Naive B cell (primary cell): Measurements from ENCODE around the gene EXOC6B. TPM values are rescaled to one million over a fixed set of nuclear protein-coding genes. Genes with fewer than 3 reads are reported as not detected.
"Not testable (repeated sequence)": the region's sequence is repeated elsewhere in the genome, so short reads cannot be mapped to it uniquely, and the experiment has no call there.

Experiments
- ATAC-seq, 2 donors: fragments of 150-1000 bp; cut with Tn5 transposase; 2 replicates each; pipeline ENCODE4 v1.10.0; 2021; ENCODE audit warnings: low read depth in 2 of 2, mild to moderate bottlenecking in 2 of 2, moderate library complexity in 2 of 2
- DNase-seq: peaks from one replicate; pipeline ENCODE4 v3.0.0; 2022
- H3K27ac Mint-ChIP-seq, 6 donors: one replicate each; pipeline ENCODE4 v1.8.0; 2020 to 2022; ENCODE audit warnings: mild to moderate bottlenecking in 6 of 6, mixed read lengths in 6 of 6, moderate library complexity in 5 of 6, inconsistent platforms in 2 of 6
- H3K27me3 Mint-ChIP-seq, 3 donors: one replicate each; pipeline ENCODE4 v1.8.0; 2021 to 2022; ENCODE audit warnings: mixed read lengths in 3 of 3, mild to moderate bottlenecking in 1 of 3
- H3K36me3 Mint-ChIP-seq, 2 donors: one replicate each; pipeline ENCODE4 v1.8.0; 2020 to 2022; ENCODE audit warnings: mixed read lengths in 2 of 2, inconsistent platforms in 1 of 2, mild to moderate bottlenecking in 1 of 2
- H3K4me1 Mint-ChIP-seq, 3 donors: one replicate each; pipeline ENCODE4 v1.8.0; 2020 to 2022; ENCODE audit warnings: mixed read lengths in 3 of 3, inconsistent platforms in 1 of 3, mild to moderate bottlenecking in 1 of 3, moderate library complexity in 1 of 3
- H3K4me3 Mint-ChIP-seq, 8 donors: one replicate each; pipeline ENCODE4 v1.8.0; 2020 to 2022; ENCODE audit warnings: mild to moderate bottlenecking in 8 of 8, mixed read lengths in 8 of 8, moderate library complexity in 8 of 8, inconsistent platforms in 2 of 8
- H3K9me3 Mint-ChIP-seq, 7 donors: one replicate each; pipeline ENCODE4 v1.8.0; 2020 to 2022; ENCODE audit warnings: mixed read lengths in 7 of 7, mild to moderate bottlenecking in 5 of 7, inconsistent platforms in 2 of 7, moderate library complexity in 1 of 7
- polyA plus RNA-seq, 6 donors: library from polyadenylated mRNA; unstranded; fragments of 300-500 nt; fragmentation: Illumina TruSeq; gene quantifications; one replicate each; pipeline ENCODE4 v1.2.3, GENCODE V29; 2021; ENCODE audit warnings: low read depth in 6 of 6

The EXOC6B gene
- polyA plus RNA-seq, 6 donors from 2014 or later: 1.8 to 3.0 (median 2.6) TPM; not detected in 1

DNA sequence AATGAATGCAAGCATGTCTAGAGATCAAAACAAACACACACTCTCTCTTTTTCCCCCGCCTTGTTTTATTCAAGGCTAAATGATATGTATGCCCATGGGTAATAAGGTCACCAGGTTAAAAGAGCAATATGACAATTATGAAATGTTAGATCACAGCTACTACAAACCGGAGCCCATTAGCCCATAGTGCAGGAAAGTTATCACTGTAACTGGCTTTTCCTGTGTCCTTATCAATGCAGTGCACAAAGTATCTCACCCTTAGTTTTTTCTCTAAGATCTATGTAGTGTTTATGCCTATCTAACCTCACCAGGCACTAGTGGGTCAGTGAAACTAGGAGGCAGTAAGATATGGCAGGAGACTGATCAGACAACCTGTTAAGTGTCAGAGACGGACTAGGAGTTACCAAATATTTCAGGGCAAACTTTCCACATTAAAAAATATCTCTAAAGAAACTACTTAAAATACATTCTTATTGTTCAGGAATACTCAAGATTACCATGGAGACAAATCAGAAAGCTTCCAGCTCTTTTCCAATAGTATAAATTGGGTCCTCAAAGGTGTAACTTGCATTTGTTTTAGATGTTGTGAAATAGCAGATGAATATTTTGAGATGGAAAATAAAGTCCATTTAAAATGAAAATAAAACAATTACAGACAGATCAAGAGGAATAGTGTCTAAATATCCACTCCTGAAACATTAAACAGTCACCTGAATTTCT lies 282.2 kb downstream of the EXOC6B start:
- Mint-ChIP-seq H3K9me3 (peaks cover 0 to 3% (median 0%) of the 10 kb centered on the region in 7 donors), H3K27ac (no peak overlapping the region), H3K27me3 (no peaks in the 10 kb centered on the region), H3K4me1 (no peaks in the 10 kb centered on the region), H3K36me3 (no peaks in the 10 kb centered on the region), H3K4me3 (no peak overlapping the region)
- ATAC-seq (no peak), DNase-seq (no peak)

DNA sequence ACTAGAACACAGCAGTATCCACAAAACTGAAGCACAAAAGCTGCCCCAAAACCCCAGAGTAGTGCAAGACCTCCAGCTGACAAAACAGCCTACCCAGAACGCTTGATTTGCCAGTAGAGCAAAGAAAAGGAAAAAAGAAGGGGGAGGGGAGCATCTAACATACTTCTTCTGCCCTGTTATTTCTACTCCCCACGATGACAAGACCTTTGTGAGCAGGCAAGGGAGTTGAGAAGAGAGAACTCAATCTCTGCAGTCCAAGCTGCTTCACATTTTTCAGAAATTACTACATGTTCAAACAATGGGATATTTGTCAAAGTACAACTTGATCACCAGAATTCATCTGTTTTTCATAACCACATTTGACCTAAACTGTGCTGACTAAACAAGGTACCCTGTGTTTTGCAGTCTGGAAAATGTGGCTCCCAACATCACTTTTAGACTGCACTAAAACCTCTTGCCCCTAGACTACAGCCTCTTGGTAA lies 286.7 kb downstream of the EXOC6B start:
- DNase-seq: no peak
- H3K4me1 Mint-ChIP-seq: no peaks in the 10 kb centered on the region

DNA sequence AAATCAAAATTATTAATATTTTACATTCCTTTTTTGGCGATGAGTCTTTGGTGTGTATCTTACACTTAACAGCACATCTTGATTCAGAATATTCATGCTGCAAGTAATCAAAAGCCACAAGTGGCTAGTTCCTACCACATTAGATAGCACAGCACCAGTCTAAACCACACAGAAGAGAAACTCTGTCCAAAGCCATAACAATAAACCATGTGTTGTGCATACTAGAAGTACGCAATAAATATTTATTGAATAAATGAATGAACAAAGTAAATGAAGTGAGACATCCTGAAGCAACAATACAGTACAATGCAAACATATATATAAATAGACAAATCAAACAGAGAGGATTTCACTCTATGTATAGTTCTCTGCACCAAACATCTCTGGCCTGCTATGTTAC lies 287.3 kb downstream of the EXOC6B start:
- Mint-ChIP-seq H3K27me3 (no peaks in the 10 kb centered on the region), H3K4me3 (no peak overlapping the region), H3K9me3 (peaks cover 0 to 3% (median 0%) of the 10 kb centered on the region in 7 donors), H3K4me1 (no peaks in the 10 kb centered on the region), H3K27ac (no peak overlapping the region), H3K36me3 (peaks cover 0 to 4% of the 10 kb centered on the region in 2 donors)
- no peak for DNase-seq
- no peak for ATAC-seq

More for the DNA sequence above, 286.7 kb downstream of the EXOC6B start:
- peaks cover 0 to 3% (median 0%) of the 10 kb centered on the region in 7 donors for H3K9me3 Mint-ChIP-seq
- no peak for ATAC-seq
- H3K36me3 Mint-ChIP-seq: peaks cover 0 to 4% of the 10 kb centered on the region in 2 donors
- H3K4me3 Mint-ChIP-seq: no peak overlapping the region
- no peaks in the 10 kb centered on the region for H3K27me3 Mint-ChIP-seq
- no peak overlapping the region for H3K27ac Mint-ChIP-seq

DNA sequence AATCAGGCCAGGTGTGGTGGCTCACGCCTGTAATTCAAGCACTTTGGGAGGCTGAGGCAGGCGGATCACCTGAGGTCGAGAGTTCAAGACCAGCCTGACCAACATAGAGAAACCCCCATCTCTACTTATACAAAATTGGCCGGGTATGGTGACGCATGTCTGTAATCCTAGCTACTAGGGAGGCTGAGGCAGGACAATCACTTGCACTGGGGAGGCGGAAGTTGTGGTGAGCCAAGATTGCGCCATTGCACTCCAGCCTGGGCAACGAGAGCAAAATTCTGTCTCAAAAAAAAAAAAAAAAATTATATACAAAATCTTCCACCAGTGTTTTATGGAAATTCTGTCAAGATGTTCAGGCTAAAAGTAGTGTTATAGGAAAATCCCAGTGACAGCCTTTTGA lies 290.2 kb downstream of the EXOC6B start:
- not testable (repeated sequence) for H3K4me3 Mint-ChIP-seq, H3K4me1 Mint-ChIP-seq, DNase-seq, H3K9me3 Mint-ChIP-seq, H3K27me3 Mint-ChIP-seq, ATAC-seq, H3K36me3 Mint-ChIP-seq, H3K27ac Mint-ChIP-seq

DNA sequence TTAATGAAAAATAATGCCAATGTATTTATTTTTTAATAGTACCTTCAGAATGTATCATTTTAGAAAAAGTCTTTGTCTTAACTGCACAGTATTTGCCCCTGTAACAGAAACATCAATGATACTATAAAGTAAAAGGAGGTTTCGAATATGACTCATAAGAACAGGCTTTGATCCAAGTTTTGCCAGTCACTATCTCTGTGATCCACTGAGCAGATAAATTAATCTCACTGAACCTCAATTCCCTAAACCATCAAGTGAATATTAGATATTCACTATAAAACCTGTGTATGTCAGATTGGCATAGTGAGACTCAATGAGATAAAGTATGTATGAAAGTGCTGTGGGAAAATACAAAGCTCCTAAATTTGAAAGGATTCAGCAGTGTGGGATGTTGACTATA lies 292.1 kb downstream of the EXOC6B start:
- Mint-ChIP-seq H3K27ac (no peak overlapping the region), H3K4me1 (no peaks in the 10 kb centered on the region), H3K36me3 (peaks cover 0 to 4% of the 10 kb centered on the region in 2 donors), H3K4me3 (no peak overlapping the region), H3K27me3 (no peaks in the 10 kb centered on the region), H3K9me3 (no peaks in the 10 kb centered on the region)
- ATAC-seq (no peak), DNase-seq (no peak)

DNA sequence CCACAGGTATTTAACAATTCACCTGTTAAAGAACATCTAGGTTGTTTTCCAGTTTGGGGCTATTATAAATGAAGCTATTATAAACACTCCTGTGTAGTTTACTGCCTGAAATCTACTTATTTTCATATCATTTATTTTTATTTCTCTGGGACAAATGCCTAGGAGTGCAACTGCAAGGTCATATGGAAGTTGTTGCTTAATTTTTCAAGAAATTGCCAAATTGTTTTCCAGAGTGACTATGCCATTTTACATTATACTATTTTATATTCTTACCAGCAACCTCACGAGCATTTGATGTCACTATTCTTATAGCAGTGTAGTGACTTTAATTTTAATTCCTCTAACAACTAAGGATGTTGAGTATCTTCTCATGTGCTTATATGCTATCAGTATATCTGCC lies 298.4 kb downstream of the EXOC6B start:
- no peak for DNase-seq
- no peaks in the 10 kb centered on the region for H3K27me3 Mint-ChIP-seq
- H3K4me3 Mint-ChIP-seq: no peak overlapping the region
- H3K9me3 Mint-ChIP-seq: no peaks in the 10 kb centered on the region
- ATAC-seq: no peak
- no peak overlapping the region for H3K27ac Mint-ChIP-seq
- no peaks in the 10 kb centered on the region for H3K36me3 Mint-ChIP-seq
- no peaks in the 10 kb centered on the region for H3K4me1 Mint-ChIP-seq

DNA sequence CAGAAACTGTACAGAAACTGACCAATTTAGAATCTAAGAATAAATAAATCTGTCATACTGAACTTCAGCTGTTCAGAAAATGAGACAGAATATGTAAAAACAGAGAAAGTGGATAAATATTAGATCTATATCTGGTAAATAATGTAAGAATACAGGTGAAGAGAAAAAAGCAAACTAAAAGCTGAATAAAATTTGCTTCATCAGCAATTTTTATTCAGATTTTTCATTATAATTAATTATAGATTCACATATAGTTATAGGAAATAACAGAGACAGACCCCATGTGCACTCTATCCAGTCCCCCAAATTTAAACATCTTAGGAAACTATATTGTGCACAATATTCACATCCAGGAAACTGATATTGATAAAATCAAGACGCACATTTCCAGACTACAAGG lies 299.2 kb downstream of the EXOC6B start:
- H3K9me3 Mint-ChIP-seq: no peaks in the 10 kb centered on the region
- no peaks in the 10 kb centered on the region for H3K4me1 Mint-ChIP-seq
- no peaks in the 10 kb centered on the region for H3K36me3 Mint-ChIP-seq
- peak overlapping the region in 1 of 6 donors; percentile 18 for H3K27ac Mint-ChIP-seq
- DNase-seq (no peak), ATAC-seq (no peak)
- H3K4me3 Mint-ChIP-seq: no peak overlapping the region
- H3K27me3 Mint-ChIP-seq: no peaks in the 10 kb centered on the region

DNA sequence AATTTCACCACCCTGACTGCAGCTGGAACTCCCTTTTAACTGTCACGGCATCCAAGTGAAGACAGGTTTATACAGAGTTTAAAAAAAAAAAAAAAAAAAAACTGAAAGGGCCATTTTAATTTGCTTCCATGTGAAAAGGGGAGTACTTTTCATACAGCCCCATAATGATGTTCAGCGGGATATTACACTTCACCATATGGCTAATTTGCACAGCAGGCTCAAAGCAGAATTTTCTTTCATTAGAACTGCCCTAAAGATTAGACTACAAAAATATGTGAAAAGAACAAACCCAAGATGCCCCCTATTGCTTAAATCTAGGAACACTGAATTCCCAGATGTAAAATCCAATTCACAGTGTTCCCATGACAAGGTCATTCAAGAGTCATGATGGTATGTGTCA lies 301.8 kb downstream of the EXOC6B start:
- H3K27ac Mint-ChIP-seq: peak overlapping the region in 1 of 6 donors; percentile 34
- H3K27me3 Mint-ChIP-seq: no peaks in the 10 kb centered on the region
- H3K36me3 Mint-ChIP-seq: no peaks in the 10 kb centered on the region
- H3K4me3 Mint-ChIP-seq: no peak overlapping the region
- ATAC-seq (no peak), DNase-seq (no peak)
- H3K4me1 Mint-ChIP-seq: no peaks in the 10 kb centered on the region
- no peaks in the 10 kb centered on the region for H3K9me3 Mint-ChIP-seq

DNA sequence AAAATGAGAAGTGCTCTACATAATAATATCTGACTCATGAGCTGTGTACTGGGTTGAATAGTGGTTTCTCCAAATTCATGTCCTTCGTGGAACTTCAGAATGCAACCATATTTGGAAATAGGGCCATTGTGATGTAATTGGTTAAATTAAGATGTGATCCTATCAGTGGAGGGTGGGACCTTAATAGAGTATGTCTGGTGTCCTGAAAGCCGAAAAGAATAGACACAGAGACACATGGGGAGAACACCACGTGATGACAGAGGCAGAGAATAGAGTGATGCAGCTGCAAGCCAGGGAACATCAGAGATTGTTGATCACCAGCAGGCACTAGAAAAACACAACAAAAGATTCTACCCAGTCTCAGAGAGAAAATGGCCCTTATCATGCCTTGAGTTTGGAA lies 310.1 kb downstream of the EXOC6B start:
- H3K4me1 Mint-ChIP-seq: peaks cover 0 to 7% (median 0%) of the 10 kb centered on the region in 3 donors
- no peaks in the 10 kb centered on the region for H3K9me3 Mint-ChIP-seq
- no peak overlapping the region for H3K4me3 Mint-ChIP-seq
- ATAC-seq (no peak), DNase-seq (no peak)
- no peak overlapping the region for H3K27ac Mint-ChIP-seq
- peaks cover 0 to 10% of the 10 kb centered on the region in 2 donors for H3K36me3 Mint-ChIP-seq
- H3K27me3 Mint-ChIP-seq: no peaks in the 10 kb centered on the region

DNA sequence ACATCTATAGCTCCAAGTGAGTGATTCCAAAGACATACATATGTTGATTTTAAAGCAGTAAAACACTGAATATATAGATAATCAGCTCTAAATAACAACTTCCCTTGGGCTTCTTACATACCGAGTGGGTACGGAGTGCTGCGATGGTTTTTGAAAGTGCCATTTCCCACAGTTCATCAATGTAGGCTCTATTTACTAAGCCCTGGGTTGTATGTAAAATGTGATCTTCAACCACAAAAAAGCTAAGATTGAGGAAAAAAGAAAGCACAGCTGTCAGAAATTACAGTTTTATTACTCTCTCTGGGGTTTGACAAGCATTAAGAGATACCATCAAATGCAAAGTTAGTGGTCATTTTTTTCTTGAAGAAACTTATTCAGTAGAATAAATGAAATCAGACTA lies 312.8 kb downstream of the EXOC6B start:
- Mint-ChIP-seq H3K4me3 (no peak overlapping the region), H3K4me1 (peaks cover 0 to 7% (median 0%) of the 10 kb centered on the region in 3 donors), H3K27ac (no peak overlapping the region), H3K9me3 (no peaks in the 10 kb centered on the region), H3K27me3 (no peaks in the 10 kb centered on the region), H3K36me3 (peaks cover 0 to 13% of the 10 kb centered on the region in 2 donors)
- no peak for DNase-seq
- ATAC-seq: no peak

DNA sequence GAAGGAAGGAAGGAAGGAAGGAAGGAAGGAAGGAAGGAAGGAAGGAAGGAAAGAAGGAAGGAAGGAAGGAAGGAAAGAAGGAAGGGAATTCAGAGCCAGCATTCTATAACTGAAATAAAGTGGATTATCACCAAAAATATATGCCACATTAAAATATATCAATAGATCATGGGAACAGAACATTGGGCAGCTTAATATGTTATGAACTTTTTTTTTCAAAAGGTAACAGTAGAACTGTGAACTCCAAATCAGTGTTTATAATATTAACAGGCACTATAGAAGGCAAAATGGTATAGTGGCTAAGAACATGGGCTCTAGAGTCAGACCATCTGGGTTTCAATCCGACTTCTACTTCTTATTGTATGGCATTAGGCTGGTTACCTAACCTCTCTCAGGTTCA lies 313.5 kb downstream of the EXOC6B start:
- H3K27me3 Mint-ChIP-seq: no peaks in the 10 kb centered on the region
- H3K4me1 Mint-ChIP-seq: peaks cover 0 to 7% (median 0%) of the 10 kb centered on the region in 3 donors
- DNase-seq (no peak), ATAC-seq (no peak)
- peaks cover 0 to 13% of the 10 kb centered on the region in 2 donors for H3K36me3 Mint-ChIP-seq
- no peaks in the 10 kb centered on the region for H3K9me3 Mint-ChIP-seq
- no peak overlapping the region for H3K4me3 Mint-ChIP-seq
- H3K27ac Mint-ChIP-seq: no peak overlapping the region

DNA sequence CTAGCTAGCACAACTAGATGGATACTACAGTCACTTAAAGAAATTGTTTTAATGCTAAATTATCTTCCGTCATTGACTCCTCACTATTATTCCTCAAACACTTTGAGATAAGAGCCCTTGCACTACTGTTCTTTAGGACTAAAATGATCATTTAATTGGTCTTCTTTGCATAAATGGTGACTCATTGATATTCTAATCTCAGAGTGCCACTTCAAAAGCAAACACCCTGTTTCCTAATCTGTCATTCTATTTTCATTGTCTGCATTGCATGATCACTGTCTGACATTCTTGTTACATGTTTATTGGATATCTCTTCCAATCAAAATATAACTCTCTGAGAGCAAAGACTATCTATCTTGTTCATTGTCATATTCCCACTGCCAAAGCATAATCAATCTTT lies 313.9 kb downstream of the EXOC6B start:
- no peaks in the 10 kb centered on the region for H3K27me3 Mint-ChIP-seq
- peaks cover 0 to 13% of the 10 kb centered on the region in 2 donors for H3K36me3 Mint-ChIP-seq
- H3K9me3 Mint-ChIP-seq: no peaks in the 10 kb centered on the region
- DNase-seq (no peak), ATAC-seq (no peak)
- no peak overlapping the region for H3K27ac Mint-ChIP-seq
- H3K4me3 Mint-ChIP-seq: no peak overlapping the region
- peaks cover 0 to 4% (median 0%) of the 10 kb centered on the region in 3 donors for H3K4me1 Mint-ChIP-seq

DNA sequence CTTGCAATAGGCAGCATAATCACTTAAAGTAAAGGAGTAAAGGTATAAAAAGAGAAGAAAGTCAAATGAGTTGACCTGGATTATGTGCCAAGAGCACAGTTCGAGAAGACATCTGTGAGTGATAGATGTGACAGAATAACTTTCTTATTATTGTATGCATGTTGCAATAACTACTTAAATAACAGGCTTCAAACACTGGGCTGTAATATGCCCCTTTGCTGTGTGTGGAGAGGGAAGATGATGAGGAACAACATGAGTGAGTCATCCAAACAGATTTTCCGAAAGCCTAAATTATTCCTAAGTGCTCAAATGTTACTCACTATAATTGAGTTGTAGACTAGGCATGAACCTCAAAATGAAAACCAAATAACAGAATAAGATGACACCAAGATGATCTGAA lies 328.1 kb downstream of the EXOC6B start:
- Mint-ChIP-seq H3K36me3 (peaks cover 5 to 14% of the 10 kb centered on the region in 2 donors), H3K27ac (no peak overlapping the region), H3K4me1 (no peaks in the 10 kb centered on the region), H3K4me3 (no peak overlapping the region), H3K9me3 (peaks cover 0 to 5% (median 0%) of the 10 kb centered on the region in 7 donors), H3K27me3 (no peaks in the 10 kb centered on the region)
- DNase-seq (no peak), ATAC-seq (no peak)

DNA sequence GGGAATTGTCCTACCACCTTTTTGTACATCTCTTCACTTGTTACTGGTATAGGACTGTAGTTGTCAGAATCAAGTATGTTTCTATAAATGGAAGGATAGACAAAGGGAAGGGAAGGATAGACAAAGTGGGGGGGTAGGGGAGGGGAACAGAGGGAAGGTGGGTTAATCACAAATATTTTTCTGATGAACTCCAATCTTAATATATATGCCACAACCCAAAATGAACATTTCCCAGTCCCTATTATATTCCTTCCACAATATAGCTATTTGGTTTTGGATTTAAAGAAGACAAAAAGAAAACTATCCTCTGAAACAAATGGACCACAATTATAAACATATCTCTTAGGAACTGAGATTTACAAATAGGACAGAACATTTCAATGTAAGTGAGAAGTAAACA lies 329.4 kb downstream of the EXOC6B start:
- H3K36me3 Mint-ChIP-seq: peaks cover 8 to 14% of the 10 kb centered on the region in 2 donors
- H3K4me1 Mint-ChIP-seq: no peaks in the 10 kb centered on the region
- H3K9me3 Mint-ChIP-seq: no peaks in the 10 kb centered on the region
- no peak for DNase-seq
- no peak for ATAC-seq
- no peak overlapping the region for H3K27ac Mint-ChIP-seq
- no peaks in the 10 kb centered on the region for H3K27me3 Mint-ChIP-seq
- H3K4me3 Mint-ChIP-seq: no peak overlapping the region
